Activated CD4-positive, alpha-beta T cell treated with anti-CD3 and anti-CD28 coated beads, Interleukin-2, amount 10 ng/mL, durations not matched to agents 7 days and 5 days (primary cell): ENCODE data around the gene ZNF622. TPM values are rescaled to one million over a fixed set of nuclear protein-coding genes. Genes with fewer than 3 reads are reported as not detected.

Source experiments
- CTCF ChIA-PET: fragments of 350-600 bp; sonication (Branson Sonifier 250); formaldehyde crosslinking; loops from one replicate; lab custom pipeline; 2021; ENCODE audit warnings: antibody characterized with exemption; lab: Charles Lee
- POLR2A ChIA-PET: fragments of 350-600 bp; sonication (Branson Sonifier 250); formaldehyde crosslinking; loops from one replicate; lab custom pipeline; 2021; ENCODE audit warnings: antibody characterized with exemption; lab: Charles Lee
- DNase-seq: peaks from one replicate; pipeline ENCODE4 v3.0.0-alpha.2; 2020
- H3K27ac Mint-ChIP-seq: one replicate; pipeline ENCODE4 v1.8.0; 2021; ENCODE audit warnings: mild to moderate bottlenecking, moderate library complexity, mixed read lengths
- H3K27me3 Mint-ChIP-seq: one replicate; pipeline ENCODE4 v1.8.0; 2021; ENCODE audit warnings: mixed read lengths
- H3K36me3 Mint-ChIP-seq: one replicate; pipeline ENCODE4 v1.8.0; 2021; ENCODE audit warnings: low read depth, mixed read lengths
- H3K4me1 Mint-ChIP-seq: one replicate; pipeline ENCODE4 v1.8.0; 2021; ENCODE audit warnings: mixed read lengths
- H3K4me3 Mint-ChIP-seq: one replicate; pipeline ENCODE4 v1.8.0; 2021; ENCODE audit warnings: mild to moderate bottlenecking, moderate library complexity, mixed read lengths
- H3K9me3 Mint-ChIP-seq: one replicate; pipeline ENCODE4 v1.8.0; 2021; ENCODE audit warnings: mixed read lengths
- total RNA-seq, 2 experiments: library from RNA; stranded (reverse); gene quantifications; one replicate each; pipeline ENCODE4 v1.2.3, GENCODE V29; 2021

Gene ZNF622
- total RNA-seq, 2 experiments from 2014 or later, result 28.7 to 30.9 TPM

GRCh38 chr5:16467363-16468219 lies 2.0 kb upstream of the ZNF622 start:
- ChIA-PET CTCF (interaction anchor here (0.5 to 1.6 kb wide), 3 partner anchors 9 to 236 kb away, joined by 3 to 5 read pairs (median 4); no protein-coding TSS in a partner anchor), POLR2A (interaction anchor here (0.6 kb wide), 1 partner anchor 11 kb away, joined by 3 read pairs; no protein-coding TSS in a partner anchor)
- peak; percentile 11 for DNase-seq
- Mint-ChIP-seq H3K4me3 (peak overlapping the region; percentile 98), H3K4me1 (peaks cover 56% of the 10 kb centered on the region), H3K27ac (peak overlapping the region; percentile 94), H3K9me3 (no peaks in the 10 kb centered on the region), H3K36me3 (peaks cover 32% of the 10 kb centered on the region), H3K27me3 (no peaks in the 10 kb centered on the region)

DNA sequence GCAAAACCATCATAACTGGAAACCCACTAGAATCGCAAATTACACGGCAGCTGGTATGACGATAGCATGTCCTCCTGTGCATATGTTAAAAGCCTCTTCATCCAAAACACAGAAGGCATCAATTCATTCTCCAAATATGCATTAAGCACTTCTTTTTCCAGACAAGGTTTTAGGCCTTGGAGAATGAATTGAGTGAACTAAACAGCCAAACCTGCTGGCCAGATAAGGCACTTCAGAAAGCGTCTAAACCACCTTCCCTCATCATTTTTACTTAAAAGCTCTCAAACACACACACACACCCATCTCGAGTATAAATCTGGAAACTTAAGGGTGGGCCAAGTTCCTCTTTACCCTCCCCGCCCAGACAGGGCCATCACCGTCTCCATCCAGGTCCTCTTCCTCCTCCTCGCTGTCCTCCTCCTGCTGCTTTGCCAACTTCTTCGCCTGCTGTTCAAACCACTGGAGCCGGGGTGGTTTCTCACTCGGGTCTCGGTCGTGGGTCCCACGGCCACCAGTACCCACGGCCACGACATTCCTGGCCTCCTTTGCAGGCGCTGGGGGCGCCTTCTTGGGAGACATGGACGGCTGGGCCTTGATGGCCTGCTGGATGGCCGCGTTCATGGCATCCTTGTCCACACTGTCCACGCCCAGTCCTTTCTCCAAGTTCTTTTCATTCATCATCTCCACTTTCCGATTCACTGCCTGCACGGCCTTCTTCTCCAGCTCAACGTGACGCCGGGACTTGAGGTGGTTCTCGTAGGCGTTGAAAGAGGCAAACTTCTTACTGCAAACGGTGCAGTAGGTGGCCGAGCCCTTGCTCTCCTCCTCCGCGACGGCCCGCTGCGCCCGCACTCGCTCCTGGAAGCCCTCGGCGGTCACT lies 696 bp downstream of the ZNF622 start:
- DNase-seq, result no peak
- Mint-ChIP-seq H3K27ac (peak overlapping the region; percentile 94), H3K36me3 (peaks cover 53% of the 10 kb centered on the region), H3K9me3 (no peaks in the 10 kb centered on the region), H3K4me3 (peak overlapping the region; percentile 98), H3K4me1 (peaks cover 76% of the 10 kb centered on the region), H3K27me3 (no peaks in the 10 kb centered on the region)
- ChIA-PET CTCF (interaction anchor here (1.3 kb wide), 2 partner anchors 9 kb away, joined by 3 to 9 read pairs; no protein-coding TSS in a partner anchor), POLR2A (no interaction called here)

DNA sequence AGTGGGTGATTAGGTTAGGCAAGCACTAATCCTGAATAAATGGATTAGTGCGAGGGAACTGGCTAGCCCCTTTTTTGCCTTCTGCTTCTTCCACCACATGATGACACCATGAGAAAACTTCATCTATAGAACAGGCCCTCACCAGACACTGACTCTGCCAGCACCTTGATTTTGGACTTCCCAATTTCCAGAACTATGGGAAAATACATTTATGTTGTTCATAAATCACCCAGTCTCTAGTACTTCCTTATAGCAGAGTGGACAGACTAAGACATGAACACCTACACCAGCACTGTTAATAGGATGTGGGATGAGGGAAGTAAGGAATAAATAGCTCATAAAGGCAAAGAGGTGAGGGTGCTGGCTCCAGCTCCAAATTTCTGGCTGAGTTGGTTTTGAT lies 1.4 kb downstream of the ZNF622 start:
- CTCF ChIA-PET, result interaction anchor here (1.3 kb wide), 2 partner anchors 8 to 9 kb away, joined by 3 to 9 read pairs; no protein-coding TSS in a partner anchor
- Mint-ChIP-seq H3K4me1 (peaks cover 81% of the 10 kb centered on the region), H3K36me3 (peaks cover 58% of the 10 kb centered on the region)

DNA sequence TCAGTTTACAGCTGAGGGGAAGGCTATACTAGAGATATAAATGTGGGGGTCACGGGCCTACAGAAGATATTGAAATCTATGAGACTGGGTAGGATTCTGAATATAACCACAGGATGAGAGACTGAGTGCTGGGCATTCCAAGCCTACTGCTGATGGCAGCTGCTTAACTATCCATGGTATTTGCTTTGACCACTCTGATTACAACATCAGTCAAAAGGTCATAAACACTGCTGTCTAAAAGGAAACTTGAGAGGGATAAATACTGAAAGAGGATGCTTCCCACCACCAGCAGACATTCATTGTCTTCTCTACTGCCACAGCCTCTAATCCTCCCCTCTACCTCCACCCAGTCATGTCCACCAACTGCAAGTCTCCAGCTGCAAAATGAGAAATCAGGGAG lies 3.8 kb downstream of the ZNF622 start:
- no peaks in the 10 kb centered on the region for H3K9me3 Mint-ChIP-seq
- no peaks in the 10 kb centered on the region for H3K27me3 Mint-ChIP-seq
- no peak for DNase-seq
- H3K27ac Mint-ChIP-seq, result no peak overlapping the region
- no peak overlapping the region for H3K4me3 Mint-ChIP-seq
- ChIA-PET CTCF (interaction anchor here (1.5 kb wide), 1 partner anchor 13 kb away, joined by 3 read pairs; no protein-coding TSS in a partner anchor), POLR2A (no interaction called here)
- H3K36me3 Mint-ChIP-seq, result peaks cover 60% of the 10 kb centered on the region
- H3K4me1 Mint-ChIP-seq, result peaks cover 72% of the 10 kb centered on the region

More for the DNA sequence above, 1.4 kb downstream of the ZNF622 start:
- no peaks in the 10 kb centered on the region for H3K9me3 Mint-ChIP-seq
- H3K27me3 Mint-ChIP-seq, result no peaks in the 10 kb centered on the region
- H3K27ac Mint-ChIP-seq, result peak overlapping the region; percentile 94
- POLR2A ChIA-PET, result no interaction called here
- no peak for DNase-seq
- peak overlapping the region; percentile 98 for H3K4me3 Mint-ChIP-seq

GRCh38 chr5:16461026-16461425 lies 4.6 kb downstream of the ZNF622 start:
- no peak overlapping the region for H3K27ac Mint-ChIP-seq
- no peak for DNase-seq
- no peaks in the 10 kb centered on the region for H3K9me3 Mint-ChIP-seq
- peaks cover 73% of the 10 kb centered on the region for H3K4me1 Mint-ChIP-seq
- H3K36me3 Mint-ChIP-seq, result peaks cover 67% of the 10 kb centered on the region
- H3K4me3 Mint-ChIP-seq, result no peak overlapping the region
- CTCF ChIA-PET, result no interaction called here
- H3K27me3 Mint-ChIP-seq, result no peaks in the 10 kb centered on the region
- POLR2A ChIA-PET, result no interaction called here

DNA sequence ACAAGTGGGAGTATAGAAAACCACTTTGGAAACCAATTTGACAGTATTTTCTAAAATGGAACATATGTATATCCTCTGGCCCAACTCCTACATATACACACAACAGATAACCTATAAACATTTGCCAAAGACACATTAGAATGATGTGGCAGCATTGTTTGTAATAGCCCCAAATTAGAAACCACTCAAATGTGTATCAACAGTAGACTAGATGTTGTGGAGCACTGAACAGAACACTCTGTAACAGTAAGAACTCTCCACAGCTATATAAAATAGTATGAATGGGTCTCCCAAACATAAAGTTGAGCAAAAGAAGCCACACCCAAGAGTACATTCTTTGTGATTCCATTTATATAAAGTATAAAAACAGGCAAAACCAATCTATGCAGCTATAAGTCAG lies 6.1 kb downstream of the ZNF622 start:
- ChIA-PET CTCF (no interaction called here), POLR2A (no interaction called here)
- Mint-ChIP-seq H3K36me3 (peaks cover 68% of the 10 kb centered on the region), H3K4me1 (peaks cover 74% of the 10 kb centered on the region), H3K4me3 (no peak overlapping the region), H3K9me3 (no peaks in the 10 kb centered on the region), H3K27me3 (no peaks in the 10 kb centered on the region), H3K27ac (no peak overlapping the region)
- no peak for DNase-seq

- peaks cover 58% of the 10 kb centered on the region for H3K4me1 Mint-ChIP-seq
- no peak overlapping the region for H3K4me3 Mint-ChIP-seq
- no peak overlapping the region for H3K27ac Mint-ChIP-seq
- peaks cover 57% of the 10 kb centered on the region for H3K36me3 Mint-ChIP-seq
- ChIA-PET CTCF (interaction anchor here (0.6 to 1.2 kb wide), 5 partner anchors 9 to 297 kb away, joined by 3 read pairs; no protein-coding TSS in a partner anchor), POLR2A (no interaction called here)
- no peaks in the 10 kb centered on the region for H3K9me3 Mint-ChIP-seq
- H3K27me3 Mint-ChIP-seq, result no peaks in the 10 kb centered on the region
- no peak for DNase-seq
Observed at GRCh38 chr5:16457853-16458252, 7.7 kb downstream of the ZNF622 start.

DNA sequence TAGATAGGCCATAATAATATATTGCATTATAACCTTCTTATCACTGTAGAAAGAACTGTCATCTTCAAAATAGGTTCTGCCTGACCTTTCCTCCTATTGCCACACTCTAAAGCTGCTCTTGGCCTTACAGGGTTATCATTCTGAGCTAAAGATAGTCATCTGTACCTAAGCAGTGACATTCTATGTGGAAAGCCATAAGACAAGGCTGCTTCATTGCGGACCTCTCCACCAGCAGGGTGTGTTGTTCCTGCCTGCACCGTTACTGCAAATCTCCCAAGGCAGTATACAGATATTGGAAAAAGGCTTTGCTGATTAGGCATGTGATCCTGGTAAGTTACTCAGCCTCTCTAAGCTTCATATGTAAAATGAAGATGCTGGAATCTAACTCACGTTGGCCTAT lies 8.1 kb downstream of the ZNF622 start:
- POLR2A ChIA-PET, result no interaction called here
- H3K9me3 Mint-ChIP-seq, result no peaks in the 10 kb centered on the region
- no peak overlapping the region for H3K27ac Mint-ChIP-seq
- peaks cover 59% of the 10 kb centered on the region for H3K36me3 Mint-ChIP-seq
- DNase-seq, result no peak
- H3K4me1 Mint-ChIP-seq, result peaks cover 55% of the 10 kb centered on the region
- no peak overlapping the region for H3K4me3 Mint-ChIP-seq
- CTCF ChIA-PET, result interaction anchor here (0.9 to 2.8 kb wide), 2 partner anchors 9 to 11 kb away, joined by 3 to 19 read pairs; no protein-coding TSS in a partner anchor
- no peaks in the 10 kb centered on the region for H3K27me3 Mint-ChIP-seq

DNA sequence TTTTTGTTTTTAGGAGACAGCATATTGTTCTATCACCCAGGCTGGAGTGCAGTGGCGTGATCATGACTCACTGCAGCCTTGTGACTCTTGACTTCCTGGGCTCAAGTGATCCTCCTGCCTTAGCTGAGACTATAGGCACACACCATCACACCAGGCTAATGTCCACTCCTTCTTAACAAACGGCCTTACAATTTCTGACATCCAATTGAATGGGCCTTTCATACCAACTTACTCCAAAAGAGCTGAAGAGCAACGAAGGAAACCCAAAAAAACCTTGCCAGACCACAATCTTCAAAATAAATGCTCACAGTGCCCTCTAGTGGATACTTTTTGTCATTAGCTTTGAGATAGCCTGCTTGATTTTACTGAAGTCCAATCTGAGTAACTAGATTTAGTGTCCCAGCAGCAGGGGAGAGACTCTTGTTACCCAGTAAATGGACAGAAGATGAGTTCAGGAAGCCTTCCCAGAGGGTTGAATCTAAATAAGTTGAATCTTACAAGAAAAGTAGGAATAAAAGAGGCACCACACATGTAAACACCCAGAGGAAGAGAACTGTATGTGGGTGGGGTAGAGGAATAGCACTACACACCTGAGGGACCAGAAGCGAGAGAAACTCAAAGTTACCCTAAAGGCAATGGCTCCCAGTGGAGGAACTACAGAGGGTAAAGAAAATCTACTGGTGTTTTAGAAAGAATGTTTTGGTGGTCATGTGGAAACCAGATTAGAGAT lies 9.3 kb downstream of the ZNF622 start:
- ChIA-PET POLR2A (interaction anchor here (0.5 to 0.6 kb wide), 2 partner anchors 22 to 295 kb away, joined by 3 read pairs; no protein-coding TSS in a partner anchor), CTCF (interaction anchor here (1.0 to 2.8 kb wide), 4 partner anchors 8 to 296 kb away, joined by 5 to 19 read pairs (median 8); no protein-coding TSS in a partner anchor)
- H3K27me3 Mint-ChIP-seq, result no peaks in the 10 kb centered on the region
- peak overlapping the region; percentile 75 for H3K27ac Mint-ChIP-seq
- DNase-seq, result peak; percentile 61
- H3K36me3 Mint-ChIP-seq, result peaks cover 55% of the 10 kb centered on the region
- H3K9me3 Mint-ChIP-seq, result no peaks in the 10 kb centered on the region
- peaks cover 44% of the 10 kb centered on the region for H3K4me1 Mint-ChIP-seq
- H3K4me3 Mint-ChIP-seq, result no peak overlapping the region

DNA sequence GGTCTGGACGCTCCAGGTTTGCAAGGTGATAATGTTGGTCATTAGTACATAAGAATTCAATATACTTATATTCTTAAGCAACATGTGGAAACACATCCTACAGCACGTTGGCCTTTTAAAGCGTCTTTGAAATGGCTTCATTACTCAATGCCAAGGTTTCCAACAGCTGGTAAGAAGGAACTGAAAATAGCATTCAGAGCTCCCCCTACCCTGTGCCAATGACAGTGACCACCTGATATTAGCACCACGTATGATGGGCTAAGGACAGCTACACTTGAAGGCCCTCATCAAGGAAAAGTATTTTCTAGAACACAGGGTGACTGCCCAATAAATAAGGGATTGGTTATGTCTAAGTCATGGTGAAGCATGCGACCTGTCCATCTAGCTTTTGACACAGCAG lies 9.9 kb downstream of the ZNF622 start:
- peaks cover 38% of the 10 kb centered on the region for H3K4me1 Mint-ChIP-seq
- H3K27ac Mint-ChIP-seq, result peak overlapping the region; percentile 75
- POLR2A ChIA-PET, result no interaction called here
- no peak overlapping the region for H3K4me3 Mint-ChIP-seq
- H3K36me3 Mint-ChIP-seq, result peaks cover 55% of the 10 kb centered on the region
- H3K27me3 Mint-ChIP-seq, result no peaks in the 10 kb centered on the region
- CTCF ChIA-PET, result interaction anchor here (1.0 to 2.8 kb wide), 4 partner anchors 9 to 295 kb away, joined by 5 to 19 read pairs (median 8); no protein-coding TSS in a partner anchor
- no peaks in the 10 kb centered on the region for H3K9me3 Mint-ChIP-seq
- DNase-seq, result no peak

- ChIA-PET POLR2A (interaction anchor here (0.6 kb wide), 1 partner anchor 1630 kb away, joined by 9 read pairs; no protein-coding TSS in a partner anchor), CTCF (interaction anchor here (2.0 to 2.8 kb wide), 2 partner anchors 8 to 10 kb away, joined by 9 to 19 read pairs; no protein-coding TSS in a partner anchor)
- Mint-ChIP-seq H3K27me3 (no peaks in the 10 kb centered on the region), H3K9me3 (no peaks in the 10 kb centered on the region), H3K27ac (no peak overlapping the region), H3K4me3 (no peak overlapping the region), H3K4me1 (peaks cover 31% of the 10 kb centered on the region), H3K36me3 (peaks cover 61% of the 10 kb centered on the region)
- DNase-seq, result no peak
Observed at GRCh38 chr5:16454686-16455085, 10.9 kb downstream of the ZNF622 start.

- H3K9me3 Mint-ChIP-seq, result no peaks in the 10 kb centered on the region
- peaks cover 61% of the 10 kb centered on the region for H3K36me3 Mint-ChIP-seq
- CTCF ChIA-PET, result no interaction called here
- POLR2A ChIA-PET, result no interaction called here
- H3K27me3 Mint-ChIP-seq, result no peaks in the 10 kb centered on the region
- no peak overlapping the region for H3K27ac Mint-ChIP-seq
- DNase-seq, result no peak
- no peak overlapping the region for H3K4me3 Mint-ChIP-seq
- H3K4me1 Mint-ChIP-seq, result peaks cover 24% of the 10 kb centered on the region
Observed at GRCh38 chr5:16453609-16454008, 12.0 kb downstream of the ZNF622 start.
